Activated CD4-positive, alpha-beta T cell treated with anti-CD3 and anti-CD28 coated beads, Interleukin-2, amount 50 U/mL, for 4 hours (primary cell): ENCODE measurements around the gene MAP3K3.

Experiments used
- DNase-seq, 2 experiments: peaks; one replicate each; pipeline ENCODE4 v3.0.0-alpha.2; 2020

The MAP3K3 gene

GRCh38 chr17:63621684-63622573 lies at the start of gene MAP3K3:
Gene MAP3K3 (plus strand): TSS chr17:63622417. CDS start chr17:63622760, 343 bp downstream.
- DNase-seq = peak; percentile 97

DNA sequence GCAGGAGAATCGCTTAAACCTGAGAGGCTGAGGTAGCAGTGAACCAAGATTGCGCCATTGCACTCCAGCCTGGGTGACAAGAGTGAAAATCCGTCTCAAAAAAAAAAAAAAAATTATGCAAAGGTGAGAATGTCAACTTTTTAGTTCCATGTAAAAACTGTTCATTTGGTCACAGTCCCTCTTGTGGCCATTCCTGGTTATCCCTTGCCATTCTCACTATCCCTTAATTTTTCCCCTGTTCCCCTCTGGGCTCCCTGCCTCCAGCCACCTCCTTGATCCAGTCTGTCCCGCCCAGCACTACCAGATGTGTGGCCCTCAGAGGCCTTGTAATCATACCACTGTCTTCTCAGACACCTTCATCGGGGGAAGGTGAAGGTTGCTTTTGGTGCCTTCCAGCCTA lies 48.6 kb upstream of the MAP3K3 start:
- DNase-seq = no peak

GRCh38 chr17:63578027-63578768 lies 44.0 kb upstream of the MAP3K3 start:
- DNase-seq = no peak

GRCh38 chr17:63578769-63579111 lies 43.5 kb upstream of the MAP3K3 start:
- DNase-seq = no peak

DNA sequence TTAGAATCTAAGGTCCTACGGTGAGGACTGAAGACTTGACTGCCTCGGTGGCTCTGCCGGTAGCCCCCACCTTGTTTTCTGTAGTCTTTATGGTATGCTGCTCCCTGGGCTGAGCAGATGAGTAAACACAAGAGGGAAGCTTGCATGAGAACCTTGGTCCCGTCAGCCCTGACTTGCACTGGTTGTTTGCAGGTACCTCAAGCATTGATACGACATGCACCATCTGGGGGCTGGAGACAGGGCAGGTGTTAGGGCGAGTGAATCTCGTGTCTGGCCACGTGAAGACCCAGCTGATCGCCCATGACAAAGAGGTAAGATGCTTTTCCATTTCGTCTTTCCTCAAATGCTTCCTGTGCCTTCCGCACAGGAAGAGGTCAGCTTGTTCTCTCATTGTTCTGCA lies 42.6 kb upstream of the MAP3K3 start:
- no peak for DNase-seq

DNA sequence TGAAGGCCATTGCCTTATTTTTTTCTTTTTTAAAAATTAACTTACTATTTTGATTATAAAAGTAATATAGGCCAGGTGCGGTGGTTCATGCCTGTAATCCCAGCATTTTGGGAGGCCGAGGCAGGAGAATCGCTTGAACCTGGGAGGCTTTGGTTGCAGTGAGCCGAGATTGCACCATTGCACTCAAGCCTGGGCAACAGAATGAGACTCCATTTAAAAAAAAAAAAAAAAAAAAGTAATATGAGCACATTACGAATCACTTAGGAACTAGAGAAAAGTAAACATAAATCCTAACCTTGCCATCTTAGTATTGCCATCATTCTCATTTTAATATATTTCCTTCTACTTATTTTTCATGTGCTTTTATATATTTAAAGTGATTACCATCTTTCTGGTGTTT lies 34.4 kb upstream of the MAP3K3 start:
- no peak for DNase-seq

GRCh38 chr17:63588797-63589196 lies 33.4 kb upstream of the MAP3K3 start:
- DNase-seq = no peak

DNA sequence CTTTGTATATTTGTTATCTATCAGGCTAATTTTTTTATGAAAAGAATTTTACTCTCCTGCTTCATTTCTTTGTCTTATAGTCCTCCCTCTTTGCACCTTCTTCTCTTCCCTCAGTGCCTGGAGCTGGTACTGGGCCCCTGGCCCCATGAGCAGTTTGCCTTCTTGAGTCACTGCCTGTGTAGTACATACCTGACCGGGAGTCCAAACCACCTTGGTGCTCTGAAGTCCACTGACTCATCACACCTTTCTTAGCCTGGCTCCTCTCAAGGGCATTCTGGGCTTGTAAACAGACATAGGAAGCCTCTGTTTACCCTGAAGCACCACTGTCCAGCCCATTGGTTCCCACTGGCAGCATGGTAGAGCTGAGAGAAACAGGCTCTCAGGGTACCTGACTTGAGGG lies 32.6 kb upstream of the MAP3K3 start:
- no peak for DNase-seq

GRCh38 chr17:63592797-63593196 lies 29.4 kb upstream of the MAP3K3 start:
- DNase-seq = no peak

- DNase-seq = no peak
Observed at GRCh38 chr17:63595132-63595531, 27.1 kb upstream of the MAP3K3 start.

GRCh38 chr17:63596856-63597586 lies 25.2 kb upstream of the MAP3K3 start:
- no peak for DNase-seq

DNA sequence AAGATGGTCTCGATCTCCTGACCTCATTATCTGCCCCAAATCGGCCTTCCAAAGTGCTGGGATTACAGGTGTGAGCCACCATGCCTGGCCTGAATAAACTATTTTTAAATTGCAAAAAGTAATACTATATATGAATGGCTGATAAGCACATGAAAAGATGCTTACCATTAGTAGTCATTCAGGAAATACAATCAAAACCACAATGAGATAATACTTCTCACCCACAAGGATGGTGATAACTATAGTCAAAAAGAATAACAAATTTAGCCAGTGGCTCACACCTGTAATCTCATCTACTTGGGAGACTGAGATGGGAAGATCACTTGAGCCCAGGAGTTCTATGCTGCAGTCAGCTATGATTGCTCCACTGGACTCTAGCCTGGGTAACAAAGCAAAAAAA lies 23.9 kb upstream of the MAP3K3 start:
- no peak for DNase-seq

DNA sequence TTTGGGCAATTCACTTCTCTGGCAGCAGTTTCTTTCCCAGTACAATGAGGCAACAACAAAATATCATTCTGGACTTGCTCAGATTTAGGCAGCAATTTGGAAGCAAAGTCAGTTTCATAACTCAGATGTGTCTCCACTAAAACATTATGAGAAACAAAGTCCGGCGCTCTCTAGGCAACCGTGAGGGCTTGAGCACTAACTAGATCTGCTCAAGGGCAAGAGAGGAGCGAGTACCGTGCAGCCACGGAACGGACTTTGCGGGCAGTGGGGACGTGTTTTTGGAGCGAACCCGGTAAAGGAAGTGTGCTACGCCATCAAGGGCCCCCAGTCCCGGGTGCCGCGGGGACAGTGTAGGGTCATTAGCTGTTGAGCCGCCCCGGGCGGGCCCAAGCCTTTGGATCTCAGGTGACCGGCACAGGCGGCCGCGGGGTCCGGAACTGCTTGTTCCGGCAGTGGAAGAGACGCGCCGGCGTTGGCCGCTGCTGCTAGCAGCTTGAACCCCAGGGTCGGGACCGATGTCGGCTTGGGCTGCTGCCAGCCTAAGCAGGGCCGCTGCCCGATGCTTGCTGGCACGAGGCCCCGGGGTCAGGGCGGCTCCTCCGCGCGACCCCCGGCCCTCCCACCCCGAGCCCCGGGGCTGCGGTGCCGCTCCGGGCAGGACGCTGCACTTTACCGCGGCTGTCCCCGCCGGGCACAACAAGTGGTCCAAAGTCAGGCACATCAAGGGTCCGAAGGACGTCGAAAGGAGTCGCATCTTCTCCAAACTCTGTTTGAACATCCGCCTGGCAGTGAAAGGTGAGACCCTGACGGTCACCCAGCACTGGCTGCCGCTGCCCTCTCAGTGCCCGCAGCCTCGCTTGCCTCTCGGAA lies 21.4 kb upstream of the MAP3K3 start, which contains the start of gene TACO1:
TSS of gene TACO1 (plus strand) at position 327 of the 870 bp plus-strand sequence. CDS start at position 516, 189 bp downstream.
- DNase-seq = peak; percentile 70 to 72

- no peak for DNase-seq
Observed at GRCh38 chr17:63601439-63602371, 20.5 kb upstream of the MAP3K3 start.

DNA sequence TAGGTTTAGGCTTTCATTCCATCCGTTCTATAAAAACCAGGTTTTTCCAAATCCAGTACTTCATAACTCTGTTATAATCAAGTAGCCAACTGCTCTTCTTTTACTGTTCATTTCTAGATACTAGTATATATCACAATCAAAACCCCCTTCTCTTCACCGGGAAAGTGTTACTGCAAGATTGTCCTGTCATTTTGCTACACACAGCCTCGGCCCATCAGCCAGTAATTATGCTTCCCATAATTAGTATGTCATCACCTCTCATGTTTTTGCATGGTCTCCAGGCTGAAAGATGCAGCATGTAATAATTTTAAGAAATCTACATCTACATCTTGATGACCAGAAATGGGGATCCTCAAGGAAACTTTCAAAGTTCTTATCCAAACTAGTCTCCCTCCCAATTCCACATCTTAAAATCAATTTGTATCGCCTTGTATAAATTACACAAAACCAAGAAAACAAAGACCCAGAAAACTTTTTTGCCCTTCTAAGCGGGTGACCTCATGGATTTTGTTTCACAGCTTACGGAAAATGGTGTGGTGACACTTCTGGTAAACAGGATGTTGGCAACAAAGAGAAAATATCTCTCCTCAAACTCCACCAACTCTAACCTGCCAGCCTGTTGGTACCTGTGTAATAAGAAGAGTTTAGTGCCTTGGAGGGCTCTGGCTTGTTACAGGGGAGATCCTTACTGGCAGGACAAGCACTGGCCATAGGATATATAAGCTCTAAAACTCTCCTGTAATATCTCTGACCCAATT lies 12.2 kb upstream of the MAP3K3 start:
- peak in 1 of 2 experiments; percentile 17 for DNase-seq

DNA sequence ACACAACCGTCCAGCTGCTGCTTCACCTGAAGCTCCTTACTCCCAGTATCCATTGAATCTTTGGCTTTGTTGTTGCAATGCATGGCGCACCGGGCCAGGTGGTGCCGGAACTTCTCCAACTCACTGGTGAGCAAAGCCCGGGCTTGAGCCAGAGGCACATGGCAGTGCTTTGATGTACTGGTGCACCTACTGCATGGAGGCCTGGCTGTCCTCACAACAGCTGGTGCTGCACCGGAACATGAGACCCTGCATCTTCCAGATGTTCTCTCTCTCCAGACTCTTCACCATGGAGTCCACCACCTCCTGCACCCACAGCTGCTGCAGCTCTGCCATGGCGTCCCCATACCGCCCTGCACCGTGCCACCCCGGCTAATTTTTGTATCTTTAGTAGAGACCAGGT lies 11.4 kb upstream of the MAP3K3 start:
- no peak for DNase-seq

GRCh38 chr17:63611354-63611753 lies 10.9 kb upstream of the MAP3K3 start:
- peak in 1 of 2 experiments; percentile 11 for DNase-seq

- DNase-seq = no peak
Observed at GRCh38 chr17:63613663-63614062, 8.6 kb upstream of the MAP3K3 start.

DNA sequence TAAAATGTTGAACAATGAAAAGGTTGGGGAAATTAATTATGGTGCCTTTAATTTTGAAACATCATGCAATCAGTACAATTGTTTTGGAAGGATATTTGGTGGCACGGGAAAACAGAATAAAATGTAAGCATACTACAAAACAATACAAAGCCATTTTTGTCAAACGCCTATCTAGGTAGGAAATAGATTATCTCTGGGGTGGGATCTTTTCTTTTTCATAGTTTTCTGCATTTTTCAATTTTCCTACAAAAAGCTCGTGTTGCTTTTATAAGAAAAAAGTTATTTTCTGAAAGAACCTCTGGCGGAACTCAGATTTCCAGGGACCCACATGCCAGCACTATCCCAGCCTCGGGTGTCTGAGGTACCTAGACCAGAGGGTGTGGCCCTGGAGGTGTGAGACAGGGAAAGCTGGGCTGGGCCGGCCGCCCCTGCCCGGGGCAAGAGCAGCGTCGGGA lies 961 bp upstream of the MAP3K3 start:
- no peak for DNase-seq
